Chondrocyte (in vitro differentiated cells): ENCODE measurements around the gene RETNLB. TPM values are rescaled to one million over a fixed set of nuclear protein-coding genes. Genes with fewer than 3 reads are reported as not detected.

Source experiments
- DNase-seq: peaks from one replicate; pipeline ENCODE4 v3.0.0; 2021; ENCODE audit warnings: mixed read lengths, low spot score
- H3K27ac Mint-ChIP-seq: one replicate; pipeline ENCODE4 v1.8.0; 2021; ENCODE audit warnings: mild to moderate bottlenecking, moderate library complexity, mixed read lengths; ENCODE audit not compliant: unreplicated experiment
- H3K27me3 Mint-ChIP-seq: 2 replicates; pipeline ENCODE4 v1.8.0; 2021; ENCODE audit warnings: low read depth, mixed read lengths
- H3K36me3 Mint-ChIP-seq: 2 replicates; pipeline ENCODE4 v1.8.0; 2021; ENCODE audit warnings: low read depth, mixed read lengths
- H3K4me1 Mint-ChIP-seq: 2 replicates; pipeline ENCODE4 v1.8.0; 2021; ENCODE audit warnings: low read depth, mild to moderate bottlenecking, mixed read lengths
- H3K4me3 Mint-ChIP-seq: one replicate; pipeline ENCODE4 v1.8.0; 2021; ENCODE audit warnings: mild to moderate bottlenecking, moderate library complexity, mixed read lengths; ENCODE audit not compliant: unreplicated experiment
- H3K9me3 Mint-ChIP-seq: 2 replicates; pipeline ENCODE4 v1.8.0; 2021; ENCODE audit warnings: low read depth, mixed read lengths
- total RNA-seq: library from RNA; stranded (reverse); gene quantifications from 3 replicates; pipeline ENCODE4 v1.2.1, GENCODE V29; 2021
- TF ChIP-seq, protein P1 (sequence below): fragments of 200-600 bp; sonication (generic); IDR thresholded peaks from 2 replicates; pipeline ENCODE4 v1.5.0; 2021; ENCODE audit warnings: antibody characterized with exemption, mild to moderate bottlenecking, moderate library complexity

The RETNLB gene
- total RNA-seq, 1 donor from 2014 or later, result not detected

GRCh38 chr3:108780235-108780634, 23.0 kb upstream of the RETNLB start:
- no peak for DNase-seq
- TF ChIP-seq, protein P1, sequence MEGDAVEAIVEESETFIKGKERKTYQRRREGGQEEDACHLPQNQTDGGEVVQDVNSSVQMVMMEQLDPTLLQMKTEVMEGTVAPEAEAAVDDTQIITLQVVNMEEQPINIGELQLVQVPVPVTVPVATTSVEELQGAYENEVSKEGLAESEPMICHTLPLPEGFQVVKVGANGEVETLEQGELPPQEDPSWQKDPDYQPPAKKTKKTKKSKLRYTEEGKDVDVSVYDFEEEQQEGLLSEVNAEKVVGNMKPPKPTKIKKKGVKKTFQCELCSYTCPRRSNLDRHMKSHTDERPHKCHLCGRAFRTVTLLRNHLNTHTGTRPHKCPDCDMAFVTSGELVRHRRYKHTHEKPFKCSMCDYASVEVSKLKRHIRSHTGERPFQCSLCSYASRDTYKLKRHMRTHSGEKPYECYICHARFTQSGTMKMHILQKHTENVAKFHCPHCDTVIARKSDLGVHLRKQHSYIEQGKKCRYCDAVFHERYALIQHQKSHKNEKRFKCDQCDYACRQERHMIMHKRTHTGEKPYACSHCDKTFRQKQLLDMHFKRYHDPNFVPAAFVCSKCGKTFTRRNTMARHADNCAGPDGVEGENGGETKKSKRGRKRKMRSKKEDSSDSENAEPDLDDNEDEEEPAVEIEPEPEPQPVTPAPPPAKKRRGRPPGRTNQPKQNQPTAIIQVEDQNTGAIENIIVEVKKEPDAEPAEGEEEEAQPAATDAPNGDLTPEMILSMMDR, result no peak
- no peak overlapping the region for H3K27ac Mint-ChIP-seq
- peaks cover 20% of the 10 kb centered on the region for H3K27me3 Mint-ChIP-seq
- no peaks in the 10 kb centered on the region for H3K9me3 Mint-ChIP-seq
- no peaks in the 10 kb centered on the region for H3K4me1 Mint-ChIP-seq
- no peak overlapping the region for H3K4me3 Mint-ChIP-seq
- H3K36me3 Mint-ChIP-seq, result no peaks in the 10 kb centered on the region

GRCh38 chr3:108779496-108779895, 22.3 kb upstream of the RETNLB start:
- no peak for DNase-seq
- Mint-ChIP-seq H3K9me3 (no peaks in the 10 kb centered on the region), H3K27me3 (peaks cover 13% of the 10 kb centered on the region)

DNA sequence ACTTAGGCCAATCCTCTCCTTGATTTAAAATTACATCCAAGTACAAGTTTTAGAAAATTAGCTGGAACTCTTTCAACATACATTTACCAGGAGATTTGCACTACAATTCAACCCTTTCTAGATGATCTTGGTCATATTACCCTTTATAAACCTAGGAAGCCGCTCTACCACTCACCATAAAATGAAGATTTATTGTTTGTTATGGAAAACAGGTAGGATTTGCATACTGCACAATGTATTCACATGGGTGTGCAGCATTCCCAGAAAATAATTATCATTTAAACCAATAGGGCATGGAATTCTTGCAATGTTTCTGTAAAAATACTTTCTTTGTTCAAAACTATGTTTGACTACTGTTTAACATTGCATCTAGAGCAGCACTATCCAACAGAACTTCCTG, 18.4 kb upstream of the RETNLB start:
- TF ChIP-seq, protein P1, result no peak
- Mint-ChIP-seq H3K4me1 (no peaks in the 10 kb centered on the region), H3K9me3 (no peaks in the 10 kb centered on the region), H3K27ac (no peak overlapping the region), H3K4me3 (no peak overlapping the region), H3K27me3 (peaks cover 15% of the 10 kb centered on the region), H3K36me3 (no peaks in the 10 kb centered on the region)
- no peak for DNase-seq

More at GRCh38 chr3:108779496-108779895, 22.3 kb upstream of the RETNLB start:
- no peaks in the 10 kb centered on the region for H3K4me1 Mint-ChIP-seq
- H3K27ac Mint-ChIP-seq, result no peak overlapping the region
- H3K36me3 Mint-ChIP-seq, result no peaks in the 10 kb centered on the region
- no peak overlapping the region for H3K4me3 Mint-ChIP-seq
- TF ChIP-seq, protein P1, result no peak

DNA sequence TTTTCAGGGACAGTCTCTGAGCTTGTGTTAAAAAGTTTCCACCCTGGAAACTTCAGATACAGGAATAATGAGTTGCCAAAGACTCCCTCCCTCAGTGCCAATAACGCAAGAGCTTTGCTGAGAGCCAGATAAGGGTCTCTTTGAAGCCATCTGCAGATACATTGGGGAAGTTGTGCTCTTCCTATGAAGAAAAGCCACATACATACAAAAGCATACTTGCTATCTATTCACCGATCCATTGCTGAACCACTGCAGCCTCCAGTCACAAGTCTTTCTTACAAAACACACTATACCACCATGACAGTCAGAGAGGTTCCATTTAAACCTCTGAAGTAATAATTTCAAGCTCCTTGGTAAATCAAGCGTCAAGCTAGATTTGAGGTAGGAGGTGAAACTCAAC, 10.0 kb upstream of the RETNLB start:
- TF ChIP-seq, protein P1, result no peak
- H3K4me3 Mint-ChIP-seq, result no peak overlapping the region
- H3K27me3 Mint-ChIP-seq, result peaks cover 17% of the 10 kb centered on the region
- no peaks in the 10 kb centered on the region for H3K9me3 Mint-ChIP-seq
- H3K27ac Mint-ChIP-seq, result no peak overlapping the region
- no peaks in the 10 kb centered on the region for H3K36me3 Mint-ChIP-seq
- no peak for DNase-seq
- H3K4me1 Mint-ChIP-seq, result no peaks in the 10 kb centered on the region

- DNase-seq, result no peak
- Mint-ChIP-seq H3K27ac (no peak overlapping the region), H3K27me3 (peaks cover 8% of the 10 kb centered on the region), H3K4me3 (no peak overlapping the region), H3K9me3 (peaks cover 3% of the 10 kb centered on the region), H3K36me3 (no peaks in the 10 kb centered on the region), H3K4me1 (no peaks in the 10 kb centered on the region)
- TF ChIP-seq, protein P1, result no peak
Observed at GRCh38 chr3:108755686-108756085, 1.5 kb downstream of the RETNLB start.
